ENCODE measurements around the gene LSM7.

Gene LSM7

GRCh38 chr19:2320049-2320448, 8.3 kb downstream of the LSM7 start:
- no peak for DNase-seq

- DNase-seq, result no peak
Measured at GRCh38 chr19:2319551-2319950, 8.8 kb downstream of the LSM7 start.

GRCh38 chr19:2318923-2319322, 9.5 kb downstream of the LSM7 start:
- no peak for DNase-seq

GRCh38 chr19:2317756-2318155, 10.6 kb downstream of the LSM7 start:
- no peak for DNase-seq

- no peak for DNase-seq
Measured at GRCh38 chr19:2317300-2317699, 11.1 kb downstream of the LSM7 start.

- peak; percentile 5 for DNase-seq
Measured at GRCh38 chr19:2315818-2316353, 12.5 kb downstream of the LSM7 start.

GRCh38 chr19:2315121-2315817, 13.1 kb downstream of the LSM7 start:
- DNase-seq, result no peak

- DNase-seq, result no peak
Measured at GRCh38 chr19:2312820-2313501, 15.4 kb downstream of the LSM7 start.

- DNase-seq, result no peak
Measured at GRCh38 chr19:2311093-2311492, 17.3 kb downstream of the LSM7 start.

- DNase-seq, result no peak
Measured at GRCh38 chr19:2309734-2310362, 18.5 kb downstream of the LSM7 start.

- DNase-seq, result no peak
Measured at GRCh38 chr19:2308114-2308556, 20.3 kb downstream of the LSM7 start, which contains the start of gene LINGO3. Gene LINGO3 (minus strand): TSS chr19:2308154. CDS start chr19:2291776, 16,378 bp downstream.

- no peak for DNase-seq
Measured at GRCh38 chr19:2307518-2308012, 20.8 kb downstream of the LSM7 start.

- DNase-seq, result no peak
Measured at GRCh38 chr19:2306971-2307370, 21.4 kb downstream of the LSM7 start.

GRCh38 chr19:2306281-2306806, 22.0 kb downstream of the LSM7 start:
- DNase-seq, result no peak

GRCh38 chr19:2305452-2306280, 22.7 kb downstream of the LSM7 start:
- no peak for DNase-seq

GRCh38 chr19:2303211-2303798, 25.1 kb downstream of the LSM7 start:
- DNase-seq, result no peak

GRCh38 chr19:2302319-2303210, 25.8 kb downstream of the LSM7 start:
- DNase-seq, result no peak

- no peak for DNase-seq
Measured at GRCh38 chr19:2300533-2300932, 27.9 kb downstream of the LSM7 start.

- no peak for DNase-seq
Measured at GRCh38 chr19:2296141-2296540, 32.2 kb downstream of the LSM7 start.

GRCh38 chr19:2294687-2295335, 33.6 kb downstream of the LSM7 start:
- no peak for DNase-seq

Measured in CD4-positive, alpha-beta T cell treated with Interleukin-4 for 4 hours (primary cell).